ENCODE data around the gene SHTN1.

SHTN1 gene

DNA sequence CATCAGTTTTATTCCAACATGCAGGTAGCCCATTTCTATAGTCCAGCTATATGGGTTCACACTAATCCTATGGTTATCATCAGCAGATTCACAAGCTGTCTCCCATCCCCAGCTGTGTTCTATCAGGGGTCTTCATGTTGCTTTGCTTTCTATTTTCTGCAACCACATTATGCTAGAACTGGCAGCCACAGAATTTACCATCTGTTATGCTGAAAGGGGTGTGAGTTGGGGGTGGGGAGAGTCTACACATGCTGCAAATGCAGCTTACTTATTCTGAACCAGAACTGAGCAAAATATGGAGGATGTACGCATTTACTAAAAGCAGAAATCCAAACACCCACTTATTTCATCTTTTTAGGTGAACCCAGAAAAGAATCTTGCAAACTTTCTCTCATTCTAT is 32.9 kb downstream of the SHTN1 start:
- Histone ChIP-seq H3K4me2 (ENCODE audit: low read length) (no peak overlapping the region), H3K79me1 (ENCODE audit: low read length) (no peaks in the 10 kb centered on the region), H3K4me3 (ENCODE audit: low read depth, low read length) (no peak overlapping the region), H2AFZ (ENCODE audit: insufficient read depth, low read length, poor library complexity) (no peak overlapping the region), H2AK5ac (ENCODE audit: low read length) (no peak overlapping the region), H4K91ac (ENCODE audit: low read depth, low read length) (no peak overlapping the region), H2BK12ac (ENCODE audit: low read length) (no peak overlapping the region), H4K8ac (ENCODE audit: low read depth, low read length) (no peak overlapping the region), H3K14ac (ENCODE audit: low read length) (no peak overlapping the region), H3K18ac (ENCODE audit: low read length) (no peak overlapping the region), H3K36me3 (ENCODE audit: control insufficient read depth in 1 of 2, insufficient read depth in 2 of 2, low read length in 2 of 2) (peaks cover 2 to 6% of the 10 kb centered on the region in 2 experiments), H3K9ac (ENCODE audit: low read length) (no peak overlapping the region), H3K4ac (ENCODE audit: low read depth, low read length) (no peak overlapping the region), H3K4me1 (ENCODE audit: control insufficient read depth in 1 of 2, insufficient read depth in 2 of 2, low read length in 2 of 2) (peaks cover 2 to 3% of the 10 kb centered on the region in 2 experiments), H3K27ac (ENCODE audit: low read depth, low read length) (no peak overlapping the region), H3K9me3 (ENCODE audit: insufficient read depth, low read depth, low read length) (no peaks in the 10 kb centered on the region), H4K12ac (ENCODE audit: low read depth, low read length) (no peak overlapping the region), H3K27me3 (ENCODE audit: insufficient read depth, low read length) (no peaks in the 10 kb centered on the region), H2BK5ac (ENCODE audit: low read depth, low read length, poor library complexity) (no peak overlapping the region), H2BK120ac (ENCODE audit: insufficient read depth, low read length, poor library complexity) (no peak overlapping the region), H3K23ac (ENCODE audit: low read length) (no peak overlapping the region), H3K79me2 (ENCODE audit: control insufficient read depth, insufficient read depth, low read length, poor library complexity) (no peaks in the 10 kb centered on the region)
- DNase-seq = no peak
- no CpG with 5 or more reads among the region's 1 CpG for WGBS (ENCODE audit: extremely low coverage, insufficient coverage, insufficient read length)

DNA sequence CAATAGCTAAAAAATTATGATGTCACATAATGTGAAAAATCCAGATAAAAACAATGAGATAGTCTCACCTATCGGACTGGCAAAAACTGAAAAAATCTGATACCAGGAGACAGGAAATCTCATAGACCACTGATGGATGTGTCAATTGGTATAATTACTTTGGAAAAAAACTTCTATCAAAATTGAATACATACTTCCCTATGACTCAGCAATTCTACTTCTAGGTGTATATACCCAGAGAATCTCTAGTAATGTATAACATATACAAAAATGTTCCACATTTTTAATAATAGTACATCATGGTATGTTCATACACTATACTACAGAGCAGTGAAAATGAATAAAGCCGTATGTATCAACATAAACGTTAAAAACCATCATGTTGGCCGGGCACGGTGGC is 34.9 kb downstream of the SHTN1 start:
- Histone ChIP-seq H3K4me1 (ENCODE audit: control insufficient read depth in 1 of 2, insufficient read depth in 2 of 2, low read length in 2 of 2) (no peaks in the 10 kb centered on the region), H4K12ac (ENCODE audit: low read depth, low read length) (no peak overlapping the region), H3K4me2 (ENCODE audit: low read length) (no peak overlapping the region), H3K79me2 (ENCODE audit: control insufficient read depth, insufficient read depth, low read length, poor library complexity) (no peaks in the 10 kb centered on the region), H3K4ac (ENCODE audit: low read depth, low read length) (no peak overlapping the region), H3K9me3 (ENCODE audit: insufficient read depth, low read depth, low read length) (no peaks in the 10 kb centered on the region), H3K27ac (ENCODE audit: low read depth, low read length) (no peak overlapping the region), H4K8ac (ENCODE audit: low read depth, low read length) (no peak overlapping the region), H3K27me3 (ENCODE audit: insufficient read depth, low read length) (no peaks in the 10 kb centered on the region), H2BK5ac (ENCODE audit: low read depth, low read length, poor library complexity) (no peak overlapping the region), H4K91ac (ENCODE audit: low read depth, low read length) (no peak overlapping the region), H2BK120ac (ENCODE audit: insufficient read depth, low read length, poor library complexity) (no peak overlapping the region), H3K23ac (ENCODE audit: low read length) (no peak overlapping the region), H3K36me3 (ENCODE audit: control insufficient read depth in 1 of 2, insufficient read depth in 2 of 2, low read length in 2 of 2) (peaks cover 2 to 4% of the 10 kb centered on the region in 2 experiments), H3K4me3 (ENCODE audit: low read depth, low read length) (no peak overlapping the region), H2BK12ac (ENCODE audit: low read length) (no peak overlapping the region), H3K79me1 (ENCODE audit: low read length) (no peaks in the 10 kb centered on the region), H2AFZ (ENCODE audit: insufficient read depth, low read length, poor library complexity) (no peak overlapping the region), H3K14ac (ENCODE audit: low read length) (no peak overlapping the region), H3K18ac (ENCODE audit: low read length) (no peak overlapping the region), H2AK5ac (ENCODE audit: low read length) (no peak overlapping the region), H3K9ac (ENCODE audit: low read length) (no peak overlapping the region)
- no CpG with 5 or more reads among the region's 5 CpGs for WGBS (ENCODE audit: extremely low coverage, insufficient coverage, insufficient read length)
- DNase-seq = no peak

DNA sequence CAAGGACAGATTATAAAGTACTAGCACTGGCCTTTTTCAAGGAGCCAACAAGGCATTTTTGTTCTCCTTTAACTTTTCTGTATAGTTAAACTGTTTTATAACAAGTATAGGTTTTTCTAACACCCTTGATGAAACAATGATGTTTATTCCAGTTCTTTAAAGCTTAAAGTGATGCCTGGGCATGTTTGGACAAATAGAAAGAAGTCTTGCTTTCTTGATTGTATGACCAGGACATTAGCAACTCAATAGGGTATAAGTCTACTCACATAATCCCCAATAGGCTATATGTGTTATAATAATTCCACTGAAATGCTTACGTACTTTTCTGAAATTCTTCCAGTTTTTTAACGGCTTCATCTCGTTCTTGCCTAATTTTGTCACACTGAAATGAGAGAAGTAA is 36.7 kb downstream of the SHTN1 start:
- WGBS (ENCODE audit: extremely low coverage, insufficient coverage, insufficient read length) = no CpG with 5 or more reads among the region's 3 CpGs

DNA sequence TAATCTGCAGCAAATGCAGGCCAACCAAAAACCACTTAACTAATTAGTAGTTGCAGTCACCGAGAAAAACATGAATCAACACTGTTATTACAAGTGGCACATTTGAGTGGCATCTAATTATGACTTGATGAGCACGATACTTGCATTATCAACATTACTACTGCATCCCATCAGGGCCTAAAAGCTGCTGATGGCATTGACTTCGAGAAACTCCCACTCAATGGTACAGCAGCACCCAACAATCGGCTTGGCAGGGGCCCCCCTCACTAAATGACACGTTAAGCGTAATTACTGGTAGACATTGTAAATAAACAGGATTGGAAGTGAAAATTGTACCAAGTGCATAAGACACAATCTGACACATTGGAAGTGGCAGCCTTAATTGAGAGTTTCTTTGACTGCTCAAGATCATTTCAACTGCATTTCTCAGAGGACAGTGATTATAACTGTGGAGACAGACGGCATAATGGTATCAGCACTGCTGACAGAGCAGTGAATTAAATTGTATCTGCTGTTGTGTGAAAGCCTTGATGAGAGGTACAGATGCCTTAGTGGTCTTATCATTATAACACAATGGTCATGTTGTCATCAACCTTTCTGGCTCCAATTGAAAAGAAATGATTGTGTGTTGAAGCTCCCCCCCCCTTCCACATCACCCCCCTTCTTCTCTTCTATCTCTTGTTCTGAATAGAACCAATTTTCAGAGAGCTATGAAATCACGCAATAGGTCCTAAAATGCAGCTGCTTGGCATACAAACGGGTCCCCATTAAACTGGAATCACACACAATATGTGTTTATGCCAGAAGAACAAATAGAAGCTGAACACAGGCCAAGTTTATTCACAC is 43.4 kb downstream of the SHTN1 start:
- Histone ChIP-seq H3K9ac (ENCODE audit: low read length) (no peak overlapping the region), H3K4ac (ENCODE audit: low read depth, low read length) (no peak overlapping the region), H4K91ac (ENCODE audit: low read depth, low read length) (no peak overlapping the region), H3K14ac (ENCODE audit: low read length) (no peak overlapping the region), H3K4me1 (ENCODE audit: control insufficient read depth in 1 of 2, insufficient read depth in 2 of 2, low read length in 2 of 2) (no peaks in the 10 kb centered on the region), H2BK120ac (ENCODE audit: insufficient read depth, low read length, poor library complexity) (no peak overlapping the region), H3K9me3 (ENCODE audit: insufficient read depth, low read depth, low read length) (no peaks in the 10 kb centered on the region), H4K8ac (ENCODE audit: low read depth, low read length) (no peak overlapping the region), H2BK12ac (ENCODE audit: low read length) (no peak overlapping the region), H3K27ac (ENCODE audit: low read depth, low read length) (no peak overlapping the region), H2BK5ac (ENCODE audit: low read depth, low read length, poor library complexity) (no peak overlapping the region), H3K4me2 (ENCODE audit: low read length) (no peak overlapping the region), H3K23ac (ENCODE audit: low read length) (no peak overlapping the region), H2AK5ac (ENCODE audit: low read length) (no peak overlapping the region), H3K36me3 (ENCODE audit: control insufficient read depth in 1 of 2, insufficient read depth in 2 of 2, low read length in 2 of 2) (no peaks in the 10 kb centered on the region), H3K27me3 (ENCODE audit: insufficient read depth, low read length) (no peaks in the 10 kb centered on the region), H3K18ac (ENCODE audit: low read length) (no peak overlapping the region), H3K79me2 (ENCODE audit: control insufficient read depth, insufficient read depth, low read length, poor library complexity) (no peaks in the 10 kb centered on the region), H3K79me1 (ENCODE audit: low read length) (no peaks in the 10 kb centered on the region), H4K12ac (ENCODE audit: low read depth, low read length) (no peak overlapping the region), H2AFZ (ENCODE audit: insufficient read depth, low read length, poor library complexity) (no peak overlapping the region), H3K4me3 (ENCODE audit: low read depth, low read length) (no peak overlapping the region)
- DNase-seq = no peak
- no CpG with 5 or more reads among the region's 9 CpGs for WGBS (ENCODE audit: extremely low coverage, insufficient coverage, insufficient read length)

More for the DNA sequence above, 36.7 kb downstream of the SHTN1 start:
- no peak for DNase-seq
- Histone ChIP-seq H4K8ac (ENCODE audit: low read depth, low read length) (no peak overlapping the region), H2BK120ac (ENCODE audit: insufficient read depth, low read length, poor library complexity) (no peak overlapping the region), H4K91ac (ENCODE audit: low read depth, low read length) (no peak overlapping the region), H3K36me3 (ENCODE audit: control insufficient read depth in 1 of 2, insufficient read depth in 2 of 2, low read length in 2 of 2) (peaks cover 2 to 4% of the 10 kb centered on the region in 2 experiments), H2BK5ac (ENCODE audit: low read depth, low read length, poor library complexity) (no peak overlapping the region), H3K23ac (ENCODE audit: low read length) (no peak overlapping the region), H2AFZ (ENCODE audit: insufficient read depth, low read length, poor library complexity) (no peak overlapping the region), H3K4me2 (ENCODE audit: low read length) (no peak overlapping the region), H3K27ac (ENCODE audit: low read depth, low read length) (no peak overlapping the region), H4K12ac (ENCODE audit: low read depth, low read length) (no peak overlapping the region), H3K27me3 (ENCODE audit: insufficient read depth, low read length) (no peaks in the 10 kb centered on the region), H3K9me3 (ENCODE audit: insufficient read depth, low read depth, low read length) (no peaks in the 10 kb centered on the region), H3K4me1 (ENCODE audit: control insufficient read depth in 1 of 2, insufficient read depth in 2 of 2, low read length in 2 of 2) (no peaks in the 10 kb centered on the region), H3K4ac (ENCODE audit: low read depth, low read length) (no peak overlapping the region), H3K18ac (ENCODE audit: low read length) (no peak overlapping the region), H3K14ac (ENCODE audit: low read length) (no peak overlapping the region), H2BK12ac (ENCODE audit: low read length) (no peak overlapping the region), H3K4me3 (ENCODE audit: low read depth, low read length) (no peak overlapping the region), H3K79me2 (ENCODE audit: control insufficient read depth, insufficient read depth, low read length, poor library complexity) (no peaks in the 10 kb centered on the region), H3K9ac (ENCODE audit: low read length) (no peak overlapping the region), H2AK5ac (ENCODE audit: low read length) (no peak overlapping the region), H3K79me1 (ENCODE audit: low read length) (no peaks in the 10 kb centered on the region)
